Spinal cord (tissue), 10 donors: ENCODE results near the gene ERCC5. TPM values are rescaled to one million over a fixed set of nuclear protein-coding genes. Genes with fewer than 3 reads are reported as not detected.

Experiments used
- DNase-seq, 6 donors: peaks; one replicate each; pipeline versions ENCODE4 v3.0.0 to v3.0.0-alpha.2; 2013 to 2015; ENCODE audit warnings: low spot score in 6 of 6, low read depth in 4 of 6
- H3K27ac ChIP-seq: one replicate; pipeline ENCODE4 v1.5.1; 2013; ENCODE audit warnings: low read depth, low read length, control low read depth
- H3K27me3 ChIP-seq: one replicate; pipeline ENCODE4 v1.6.1; 2013; ENCODE audit warnings: low read length; ENCODE audit not compliant: control insufficient read depth, insufficient read depth
- H3K36me3 ChIP-seq: one replicate; pipeline ENCODE4 v1.6.1; 2013; ENCODE audit warnings: low read length; ENCODE audit not compliant: control insufficient read depth, insufficient read depth
- H3K4me1 ChIP-seq: one replicate; pipeline ENCODE4 v1.6.1; 2013; ENCODE audit warnings: low read length; ENCODE audit not compliant: control insufficient read depth, insufficient read depth
- H3K4me3 ChIP-seq: one replicate; pipeline ENCODE4 v1.5.1; 2013; ENCODE audit warnings: low read depth, low read length, control low read depth
- H3K9me3 ChIP-seq: one replicate; pipeline ENCODE4 v1.6.1; 2013; ENCODE audit warnings: low read length; ENCODE audit not compliant: control insufficient read depth, insufficient read depth
- WGBS: methylation state at CpG from one replicate; pipeline ENCODE4 v1.1.5; 2013; ENCODE audit warnings: missing lambda C conversion rate; ENCODE audit not compliant: insufficient coverage; 5-methylcytosine and 5-hydroxymethylcytosine counted together
- polyA plus RNA-seq, 2 donors: library from polyadenylated mRNA; unstranded; fragments of 120-200 nt; gene quantifications; one replicate each; pipeline ENCODE4 v1.2.1, GENCODE V29; 2013; ENCODE audit not compliant: insufficient read length in 2 of 2
- total RNA-seq, 2 donors: library from RNA; depleted of rRNA in 1 of 2; stranded (reverse); fragments of 120-200 nt in 1 of 2; fragments of >200 nt in 1 of 2; gene quantifications; one replicate each; pipeline versions ENCODE4 v1.2.3 to v1.2.4, GENCODE V29; 2013 to 2014
- donor health status: healthy.

The ERCC5 gene
- total and polyA plus RNA-seq, 4 donors, result 50.2 to 69.4 (median 55.4) TPM

GRCh38 chr13:102875256-102875655 is 29.4 kb downstream of the ERCC5 start:
- 53% methylated on average over 2 of the region's 4 CpGs for WGBS

DNA sequence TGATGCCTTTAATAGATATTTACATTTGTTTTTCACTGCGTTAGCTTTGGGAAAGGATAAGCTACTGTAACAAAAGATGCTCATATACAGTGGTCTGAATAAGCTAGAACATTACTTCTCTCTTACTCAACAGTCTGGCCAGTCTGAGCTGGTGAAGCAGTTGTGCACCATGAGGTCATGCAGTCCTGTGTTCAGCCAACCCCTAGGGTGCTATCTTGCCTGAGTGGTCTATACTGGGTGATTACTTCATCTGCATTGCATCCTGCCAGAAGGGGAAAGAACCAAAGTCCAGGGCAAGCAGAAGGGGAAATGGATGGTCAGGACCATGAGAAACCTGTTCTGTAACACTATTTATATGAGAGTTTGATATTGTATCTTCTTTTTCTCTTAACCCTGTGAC is 31.5 kb downstream of the ERCC5 start:
- Histone ChIP-seq H3K27ac (no peak overlapping the region), H3K9me3 (no peaks in the 10 kb centered on the region), H3K27me3 (no peaks in the 10 kb centered on the region), H3K4me1 (no peaks in the 10 kb centered on the region), H3K4me3 (no peak overlapping the region), H3K36me3 (peaks cover 5% of the 10 kb centered on the region)
- no CpG with 5 or more reads among the region's 1 CpG for WGBS
- DNase-seq, result no peak

More at GRCh38 chr13:102875256-102875655, 29.4 kb downstream of the ERCC5 start:
- peak in 3 of 6 donors; percentile 20 to 82 (median 42) for DNase-seq
- peaks cover 6% of the 10 kb centered on the region for H3K4me1 ChIP-seq
- H3K27me3 ChIP-seq, result no peaks in the 10 kb centered on the region
- peaks cover 12% of the 10 kb centered on the region for H3K36me3 ChIP-seq
- H3K9me3 ChIP-seq, result no peaks in the 10 kb centered on the region
- H3K4me3 ChIP-seq, result no peak overlapping the region
- no peak overlapping the region for H3K27ac ChIP-seq

DNA sequence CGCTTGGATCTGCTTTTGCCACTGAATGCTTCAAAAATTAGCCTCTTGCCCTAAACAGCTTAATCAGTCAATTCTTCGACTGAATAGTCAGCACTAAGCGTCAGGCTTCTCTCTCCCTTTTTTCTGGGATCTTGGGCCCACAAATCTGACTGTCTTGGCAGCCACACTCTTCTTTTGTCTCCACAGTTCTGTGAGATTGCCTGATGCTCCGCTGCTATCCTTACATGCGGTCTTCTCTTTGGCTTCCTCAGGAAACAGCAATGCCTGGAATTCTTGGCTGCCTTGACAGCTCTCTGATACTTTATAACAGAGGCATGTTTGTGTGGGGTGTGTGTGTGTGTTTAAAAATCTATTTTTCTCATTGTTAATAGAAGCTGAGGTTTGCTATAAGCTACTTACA is 32.6 kb downstream of the ERCC5 start:
- DNase-seq, result peak in 3 of 6 donors; percentile 5 to 36 (median 33)
- Histone ChIP-seq H3K27ac (no peak overlapping the region), H3K27me3 (no peaks in the 10 kb centered on the region)

DNA sequence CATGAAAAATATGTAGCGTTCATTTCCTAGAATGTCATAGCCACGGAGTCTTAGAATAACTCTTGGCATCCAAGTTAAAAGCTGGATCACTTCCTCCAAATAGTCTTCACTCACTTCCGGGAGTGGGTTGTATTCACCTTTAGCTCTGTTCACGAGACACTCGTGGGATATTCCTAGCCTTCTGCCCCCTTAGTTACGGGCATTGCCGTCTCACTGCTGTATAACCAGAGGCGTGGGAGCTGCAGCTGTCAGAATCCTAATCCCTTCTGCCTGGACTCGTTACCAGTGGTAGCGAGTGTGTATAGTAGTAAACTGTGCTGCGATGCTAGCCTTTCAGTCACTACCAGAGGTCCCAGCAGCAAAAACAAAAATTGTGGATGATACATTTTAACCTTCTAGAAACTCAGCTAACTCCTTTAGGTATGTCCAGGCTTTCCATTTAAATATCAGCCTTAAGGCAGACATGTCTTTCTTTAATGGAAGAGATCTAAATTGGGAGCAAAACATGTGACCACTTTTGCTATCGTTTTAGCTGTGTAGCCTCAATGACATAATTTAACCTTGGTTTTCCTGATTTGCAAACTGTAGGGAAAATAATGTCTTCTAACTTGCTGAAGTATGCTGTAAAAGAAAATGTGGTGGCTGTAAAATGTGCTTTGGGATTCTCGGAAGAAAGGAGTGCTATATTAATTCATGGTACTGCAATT is 34.1 kb downstream of the ERCC5 start:
- no peaks in the 10 kb centered on the region for H3K27me3 ChIP-seq
- no peaks in the 10 kb centered on the region for H3K9me3 ChIP-seq
- no peaks in the 10 kb centered on the region for H3K4me1 ChIP-seq
- no peak overlapping the region for H3K27ac ChIP-seq
- WGBS, result 89% methylated on average over 10 of the region's 13 CpGs
- DNase-seq, result no peak
- H3K36me3 ChIP-seq, result no peaks in the 10 kb centered on the region
- H3K4me3 ChIP-seq, result no peak overlapping the region

More for the DNA sequence above, 32.6 kb downstream of the ERCC5 start:
- peaks cover 3% of the 10 kb centered on the region for H3K36me3 ChIP-seq
- 36% methylated on average over 5 of the region's 5 CpGs for WGBS
- no peaks in the 10 kb centered on the region for H3K9me3 ChIP-seq
- no peaks in the 10 kb centered on the region for H3K4me1 ChIP-seq
- H3K4me3 ChIP-seq, result no peak overlapping the region

DNA sequence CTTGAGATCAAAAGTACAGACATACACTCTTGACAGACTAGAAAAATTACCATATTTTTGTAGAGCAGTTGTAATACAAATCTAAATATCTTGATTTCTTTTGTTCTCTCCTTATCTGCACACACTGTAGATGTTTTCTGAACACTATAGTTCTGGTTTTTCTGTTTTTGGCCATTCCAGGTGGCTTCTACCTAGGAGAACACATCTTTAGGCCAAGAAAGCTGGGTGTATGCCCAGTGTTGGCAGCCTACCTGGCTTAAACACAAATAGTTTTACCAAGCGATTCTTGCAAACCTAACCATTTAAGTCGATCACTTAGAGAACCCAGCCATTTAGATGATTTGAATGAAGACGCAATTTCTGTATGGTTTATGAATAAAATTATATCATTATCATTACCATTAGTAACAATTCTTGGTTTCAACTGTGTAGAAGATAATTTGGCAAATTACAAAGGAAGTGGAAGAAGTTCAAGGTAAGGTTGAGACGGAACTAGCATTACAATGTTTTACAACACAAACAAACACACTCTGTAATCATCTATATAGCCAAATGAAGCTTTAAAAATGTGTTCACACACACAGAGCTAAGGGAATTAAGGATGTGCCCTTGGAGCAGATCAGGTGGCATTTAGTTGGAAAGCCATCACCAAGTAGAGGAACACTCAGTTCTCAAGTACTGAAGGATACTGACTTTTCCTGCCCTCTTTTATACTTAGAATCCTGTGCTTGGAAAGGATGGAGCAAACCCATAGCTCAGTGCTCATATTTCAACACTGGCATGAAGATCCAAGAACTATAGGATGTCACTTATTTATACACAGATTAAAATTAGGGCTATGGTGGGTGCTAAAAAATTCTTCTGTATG is 36.2 kb downstream of the ERCC5 start:
- Histone ChIP-seq H3K36me3 (no peaks in the 10 kb centered on the region), H3K4me1 (no peaks in the 10 kb centered on the region), H3K4me3 (no peak overlapping the region), H3K27me3 (no peaks in the 10 kb centered on the region), H3K27ac (no peak overlapping the region), H3K9me3 (no peaks in the 10 kb centered on the region)
- no peak for DNase-seq
- WGBS, result no CpG with 5 or more reads among the region's 4 CpGs

GRCh38 chr13:102892503-102892902 is 46.7 kb downstream of the ERCC5 start:
- Histone ChIP-seq H3K36me3 (no peaks in the 10 kb centered on the region), H3K4me3 (no peak overlapping the region), H3K27me3 (no peaks in the 10 kb centered on the region), H3K27ac (no peak overlapping the region), H3K4me1 (no peaks in the 10 kb centered on the region), H3K9me3 (no peaks in the 10 kb centered on the region)
- WGBS, result no CpG with 5 or more reads among the region's 2 CpGs
- no peak for DNase-seq

DNA sequence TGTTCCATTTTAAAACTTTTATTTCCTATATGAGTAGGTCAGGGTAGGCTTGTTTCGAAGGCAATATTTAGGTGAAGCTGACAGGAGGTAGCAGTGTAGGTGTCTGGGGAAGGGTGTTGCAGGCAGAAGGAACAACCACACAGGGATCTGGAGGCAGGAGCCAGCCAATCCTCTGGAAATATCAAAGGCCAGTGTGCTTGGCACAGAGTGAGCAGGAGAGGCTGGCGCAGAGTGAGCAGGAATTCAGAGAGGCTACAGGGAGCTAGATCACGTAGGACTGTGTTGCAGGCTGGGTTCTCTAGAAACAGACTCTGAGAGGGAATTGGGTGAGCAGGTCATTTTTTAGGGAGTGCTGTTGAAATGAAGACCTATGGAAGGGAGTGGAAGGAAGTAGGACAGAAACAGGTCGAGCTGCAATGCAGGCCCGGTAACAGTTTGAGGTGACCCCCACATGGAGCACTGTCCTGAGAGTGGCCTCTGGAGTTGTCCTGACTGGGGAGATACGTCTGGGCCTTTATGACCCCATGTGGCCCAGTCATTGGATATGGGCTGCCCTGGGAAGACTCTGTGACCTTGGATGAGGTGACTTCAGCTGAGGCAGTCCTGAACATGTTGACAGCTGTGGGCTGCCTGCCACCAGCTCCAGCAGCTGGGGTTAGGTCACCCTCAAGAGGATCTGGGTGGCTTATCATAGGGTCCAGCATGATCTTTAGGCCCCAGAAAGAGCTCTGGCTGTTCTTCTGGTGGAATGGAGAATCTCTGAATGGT is 51.7 kb downstream of the ERCC5 start:
- DNase-seq, result no peak
- Histone ChIP-seq H3K9me3 (no peaks in the 10 kb centered on the region), H3K27ac (no peak overlapping the region), H3K36me3 (no peaks in the 10 kb centered on the region), H3K4me1 (peaks cover 4% of the 10 kb centered on the region), H3K4me3 (no peak overlapping the region), H3K27me3 (no peaks in the 10 kb centered on the region)
- 97% methylated on average over 6 of the region's 6 CpGs for WGBS

GRCh38 chr13:102900193-102900608 is 54.4 kb downstream of the ERCC5 start:
- H3K4me1 ChIP-seq, result peaks cover 4% of the 10 kb centered on the region
- H3K36me3 ChIP-seq, result no peaks in the 10 kb centered on the region
- no peaks in the 10 kb centered on the region for H3K9me3 ChIP-seq
- WGBS, result 100% methylated on average over 1 of the region's 4 CpGs
- no peaks in the 10 kb centered on the region for H3K27me3 ChIP-seq
- no peak overlapping the region for H3K4me3 ChIP-seq
- DNase-seq, result no peak
- H3K27ac ChIP-seq, result no peak overlapping the region

DNA sequence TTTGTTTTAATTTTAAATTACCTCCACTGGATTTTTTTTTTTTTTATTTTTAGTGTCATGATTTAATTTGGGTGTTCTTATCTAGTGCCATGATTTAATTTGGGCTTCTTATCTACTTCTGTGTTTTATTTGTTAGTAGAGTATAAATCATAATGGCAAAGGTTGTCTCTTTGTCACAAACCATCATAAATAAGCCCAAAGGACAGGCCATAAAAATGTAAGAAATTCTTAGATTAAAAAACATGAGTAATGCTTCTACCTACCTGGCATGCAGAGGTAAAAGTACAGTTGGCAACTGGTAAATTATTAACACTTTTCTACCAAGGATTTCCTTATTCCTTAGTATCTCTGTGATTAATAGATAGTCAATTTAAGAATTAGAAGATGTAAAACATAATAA is 55.2 kb downstream of the ERCC5 start:
- H3K27me3 ChIP-seq, result no peaks in the 10 kb centered on the region
- no peak overlapping the region for H3K4me3 ChIP-seq
- no peaks in the 10 kb centered on the region for H3K9me3 ChIP-seq
- H3K27ac ChIP-seq, result no peak overlapping the region
- DNase-seq, result no peak
- H3K36me3 ChIP-seq, result no peaks in the 10 kb centered on the region
- H3K4me1 ChIP-seq, result peaks cover 4% of the 10 kb centered on the region
